Suppressor macrophage treated with lipopolysaccharide for 1 hour (primary cell): ENCODE data around the gene CCL15.
"Not testable (repeated sequence)": the region's sequence is repeated elsewhere in the genome, so short reads cannot be mapped to it uniquely, and the experiment has no call there.

Experiments
- DNase-seq, 3 donors: peaks; one replicate each; pipeline ENCODE4 v3.0.0-alpha.2; 2020 to 2022

Gene CCL15, protein sequence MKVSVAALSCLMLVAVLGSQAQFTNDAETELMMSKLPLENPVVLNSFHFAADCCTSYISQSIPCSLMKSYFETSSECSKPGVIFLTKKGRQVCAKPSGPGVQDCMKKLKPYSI

DNA sequence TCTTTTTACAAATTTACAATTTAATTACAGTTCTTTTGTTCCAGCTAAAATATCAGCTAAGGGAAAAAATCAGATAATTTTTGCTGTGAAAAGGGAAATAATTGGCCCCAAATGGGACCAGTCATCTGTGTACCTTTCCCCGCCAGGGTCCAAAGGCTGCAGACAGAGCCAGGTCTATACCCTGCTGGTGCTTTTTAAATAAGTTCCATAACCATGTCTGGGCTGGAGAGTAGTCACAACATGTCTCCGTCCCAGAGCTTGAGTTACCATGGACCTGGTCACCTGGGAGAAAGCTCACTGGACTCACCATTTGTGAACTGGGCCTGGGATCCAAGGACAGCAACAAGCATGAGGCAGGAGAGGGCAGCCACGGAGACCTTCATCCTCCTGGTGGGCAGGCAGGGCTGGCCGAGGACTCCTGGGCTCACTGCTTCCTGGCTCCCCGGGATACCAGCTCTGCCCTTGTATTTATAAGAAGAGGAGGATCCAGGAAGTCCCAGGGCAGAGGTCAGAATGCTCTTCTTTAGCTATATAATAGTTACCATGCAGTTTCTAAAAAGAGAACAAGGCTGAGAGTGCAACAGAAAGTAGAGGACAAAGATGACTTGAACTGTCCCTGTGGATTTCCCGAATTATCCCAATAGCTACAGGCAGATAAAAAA, at the start of gene CCL15:
CCL15 (minus strand) TSS at position 444 of the 662 bp plus-strand sequence; CDS start at position 383, 61 bp downstream.
- peak; percentile 33 to 50 (median 46) for DNase-seq

- DNase-seq: no peak
Measured at GRCh38 chr17:36049643-36050042, 48.3 kb upstream of the CCL15 start.

- no peak for DNase-seq
Measured at GRCh38 chr17:36048066-36048465, 46.7 kb upstream of the CCL15 start.

DNA sequence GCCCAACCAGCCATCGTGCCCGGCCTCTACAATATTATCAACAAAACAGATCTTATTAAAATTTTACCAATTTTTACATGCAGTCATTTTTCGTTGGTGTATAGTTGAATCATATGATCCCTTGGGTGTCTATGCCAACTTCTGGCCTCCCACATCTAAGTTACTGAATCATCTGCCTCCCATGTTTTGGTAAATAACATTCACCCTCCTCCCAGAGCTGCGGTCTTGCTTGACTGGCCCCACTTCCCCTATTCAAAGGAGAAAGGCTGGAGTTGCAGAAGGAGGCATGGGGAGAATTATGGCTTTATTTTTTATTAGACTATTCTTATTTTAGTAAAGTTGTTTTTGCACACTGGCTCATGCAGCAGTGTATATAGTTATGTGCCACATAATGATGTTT, 34.9 kb upstream of the CCL15 start:
- DNase-seq: peak; percentile 87 to 93 (median 92)

GRCh38 chr17:36034127-36034526, 32.8 kb upstream of the CCL15 start:
- peak; percentile 58 to 88 (median 84) for DNase-seq

GRCh38 chr17:36030956-36031355, 29.6 kb upstream of the CCL15 start:
- no peak for DNase-seq

DNA sequence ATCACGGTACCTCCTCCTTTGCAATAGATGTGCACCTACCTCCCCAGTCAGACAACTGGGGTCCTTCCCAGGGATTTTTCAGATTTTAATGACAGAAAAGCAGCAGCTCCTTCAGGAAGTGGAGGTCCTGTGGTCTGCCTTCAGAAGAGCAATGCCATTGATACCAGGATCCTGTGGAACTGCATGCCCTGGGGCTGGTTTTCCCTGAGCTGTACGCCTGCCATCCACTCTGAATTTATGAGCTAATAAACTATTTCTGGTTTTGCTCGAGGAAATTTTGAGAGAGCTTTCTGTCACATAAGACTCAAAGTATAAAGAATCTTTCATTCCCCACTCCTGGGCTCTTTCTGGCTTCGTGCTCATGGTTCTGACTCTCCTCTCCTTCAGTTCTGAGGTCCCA, 26.4 kb upstream of the CCL15 start:
- DNase-seq: no peak

DNA sequence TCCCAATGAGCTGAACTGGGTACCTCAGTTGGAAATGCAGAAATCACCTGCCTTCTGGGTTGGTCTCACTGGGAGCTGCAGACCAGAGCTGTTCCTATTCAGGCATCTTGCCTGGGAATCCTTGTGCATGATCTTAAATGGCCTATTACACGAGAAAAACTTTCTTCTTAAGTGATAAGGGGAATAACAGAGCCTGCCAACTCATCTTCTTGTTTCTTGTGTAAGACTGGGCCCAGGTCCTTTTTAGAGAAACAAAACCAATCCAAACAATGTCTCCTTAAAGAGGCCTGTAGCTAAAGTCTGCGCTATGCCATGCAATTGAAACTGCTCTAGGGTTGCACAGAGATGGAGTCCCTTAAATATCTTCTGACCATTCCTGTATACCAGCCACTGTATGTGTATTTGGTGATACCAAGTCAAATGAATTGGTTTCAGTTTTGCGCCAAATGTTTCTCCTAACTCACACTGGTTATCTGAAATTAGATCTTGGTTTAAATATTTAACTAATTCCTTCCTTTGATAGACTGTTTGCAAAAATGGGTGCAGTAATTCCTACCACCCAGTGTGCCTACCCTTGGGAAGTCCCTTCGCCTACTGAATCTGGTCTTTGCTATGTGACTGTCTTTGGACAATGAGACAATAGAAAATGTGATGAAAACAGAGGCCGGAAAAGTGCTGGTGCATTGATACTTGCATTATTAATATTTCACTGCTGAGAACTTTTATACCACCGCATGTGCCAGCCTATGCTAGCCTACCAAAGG, 22.9 kb upstream of the CCL15 start:
- DNase-seq: peak; percentile 61 to 75 (median 73)

DNA sequence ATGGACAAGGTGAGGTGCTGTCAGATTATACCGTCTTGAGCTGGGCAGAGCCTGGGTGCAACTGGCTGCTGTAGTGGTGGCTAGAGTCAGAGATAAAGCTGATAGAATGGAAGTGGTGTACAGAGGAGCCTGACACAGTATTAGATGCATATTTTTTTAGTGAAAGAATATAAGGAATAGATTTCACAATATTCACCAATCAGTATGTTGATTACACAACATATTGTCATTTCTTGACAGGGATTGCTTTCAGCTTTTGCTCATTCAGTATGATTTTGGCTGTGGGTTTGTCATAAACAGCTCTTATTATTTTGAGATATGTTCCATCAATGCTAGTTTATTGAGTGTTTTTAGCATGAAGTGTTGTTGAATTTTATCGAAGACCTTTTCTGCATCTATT, 18.1 kb upstream of the CCL15 start:
- DNase-seq: no peak

DNA sequence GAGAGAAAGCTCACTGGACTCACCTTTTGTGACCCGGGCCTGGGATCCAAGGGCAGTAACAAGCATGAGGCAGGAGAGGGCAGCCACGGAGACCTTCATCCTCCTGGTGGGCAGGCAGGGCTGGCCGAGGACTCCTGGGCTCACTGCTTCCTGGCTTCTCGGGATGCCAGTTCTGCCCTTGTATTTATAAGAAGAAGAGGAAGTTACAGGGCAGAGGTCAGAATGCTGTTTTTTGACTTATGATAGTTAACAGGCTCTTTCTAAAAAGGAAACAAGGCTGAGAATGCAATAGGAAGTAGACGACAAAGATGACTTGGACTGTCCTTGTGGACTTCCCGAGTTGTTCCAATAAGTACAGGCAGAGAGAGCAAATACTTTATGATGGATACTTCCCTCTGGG, 16.4 kb upstream of the CCL15 start, which contains the start of gene CCL23:
CCL23 (minus strand) TSS at position 174 of the 400 bp plus-strand sequence; CDS start at position 99, 75 bp downstream.
- peak; percentile 71 to 87 (median 86) for DNase-seq

- no peak for DNase-seq
Measured at GRCh38 chr17:36016555-36016954, 15.2 kb upstream of the CCL15 start.

DNA sequence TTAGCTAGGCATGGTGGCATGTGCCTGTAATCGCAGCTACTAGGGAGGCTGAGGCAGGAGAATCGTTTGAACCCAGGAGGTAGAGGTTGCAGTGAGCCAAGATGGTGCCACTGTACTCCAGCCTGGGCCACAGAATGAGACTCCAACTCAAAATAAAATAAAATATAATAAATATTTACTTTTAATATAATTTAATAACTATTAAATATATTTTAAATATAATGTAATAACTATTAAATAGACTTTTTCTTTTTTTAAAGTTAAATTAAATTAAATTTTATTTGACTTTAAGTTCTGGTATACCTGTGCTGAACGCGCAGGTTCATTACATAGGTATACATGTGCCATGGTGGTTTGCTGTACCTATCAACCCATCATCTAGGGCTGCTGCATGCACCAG, 14.5 kb upstream of the CCL15 start:
- not testable (repeated sequence) for DNase-seq

GRCh38 chr17:36014946-36015345, 13.6 kb upstream of the CCL15 start:
- no peak for DNase-seq

GRCh38 chr17:36011201-36011600, 9.8 kb upstream of the CCL15 start:
- DNase-seq: no peak

- peak; percentile 42 to 72 (median 45) for DNase-seq
Measured at GRCh38 chr17:36008998-36009665, 7.8 kb upstream of the CCL15 start.

DNA sequence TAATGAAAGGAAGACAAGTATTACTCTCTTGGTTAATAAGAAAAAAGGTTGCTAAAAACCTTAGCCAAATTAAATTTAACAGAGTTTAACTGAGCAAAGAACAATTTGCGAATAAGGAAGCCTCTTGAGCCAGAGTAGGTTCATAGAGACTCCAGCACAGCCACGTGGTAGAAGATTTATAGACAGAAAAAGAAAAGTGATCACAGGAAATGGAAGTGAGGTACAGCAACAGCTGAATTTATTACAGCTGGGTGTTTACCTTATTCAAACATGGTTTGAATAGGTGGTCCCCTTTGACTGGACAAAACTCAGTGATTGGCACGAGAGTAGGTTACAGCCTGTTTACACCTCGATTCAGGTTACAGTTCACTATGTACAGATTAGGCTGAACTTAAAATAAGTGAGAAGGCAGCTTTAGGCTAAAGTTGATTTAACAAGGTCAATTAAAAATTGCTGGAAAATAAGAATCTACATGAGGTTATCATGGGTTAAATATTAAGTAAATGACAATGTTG, 3.3 kb upstream of the CCL15 start:
- DNase-seq: no peak

DNA sequence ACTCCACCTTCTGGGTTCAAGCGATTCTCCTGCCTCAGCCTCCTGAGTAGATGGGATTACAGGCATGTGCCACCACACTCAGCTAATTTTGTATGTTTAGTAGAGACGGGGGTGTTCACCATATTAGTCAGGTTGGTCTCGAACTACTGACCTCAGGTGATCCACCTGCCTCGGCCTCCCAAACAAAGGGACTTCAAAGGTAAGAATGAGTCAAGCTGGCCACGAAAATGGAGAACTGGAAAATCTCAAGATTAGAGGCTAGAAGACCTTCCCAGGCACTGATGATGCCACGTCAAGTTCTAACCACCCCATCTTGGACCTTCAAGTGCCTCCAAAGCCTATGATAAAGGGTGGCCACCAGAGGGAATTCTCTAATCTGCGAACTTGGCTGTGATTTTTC, 1.3 kb upstream of the CCL15 start:
- no peak for DNase-seq

- DNase-seq: no peak
Measured at GRCh38 chr17:36001862-36002603, 680 bp upstream of the CCL15 start.

GRCh38 chr17:36000732-36001109, 632 bp downstream of the CCL15 start:
- DNase-seq: no peak

- peak; percentile 69 to 72 (median 71) for DNase-seq
Measured at GRCh38 chr17:35998756-35999155, 2.6 kb downstream of the CCL15 start.

- DNase-seq: no peak
Measured at GRCh38 chr17:35998018-35998545, 3.3 kb downstream of the CCL15 start.

DNA sequence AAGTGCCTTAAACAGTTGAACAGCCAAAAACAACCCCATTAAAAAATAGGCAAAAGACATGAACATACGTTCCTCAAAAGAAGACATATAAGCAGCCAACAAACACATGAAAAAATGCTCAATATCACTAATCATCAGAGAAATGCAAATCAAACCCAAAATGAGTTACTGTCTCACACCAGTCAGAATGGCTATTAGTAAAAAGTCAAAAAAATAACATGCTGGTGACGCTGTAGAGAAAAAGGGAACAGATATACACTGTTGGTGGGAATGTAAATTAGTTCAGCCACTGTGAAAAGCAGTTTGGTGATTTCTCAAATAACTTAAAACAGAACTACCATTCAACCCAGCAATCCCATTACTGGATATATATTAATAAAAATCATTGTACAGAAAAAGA, 6.0 kb downstream of the CCL15 start:
- DNase-seq: not testable (repeated sequence)
